Liver (tissue), 9 donors: ENCODE measurements around the gene PPP2R5A. TPM values are rescaled to one million over a fixed set of nuclear protein-coding genes. Genes with fewer than 3 reads are reported as not detected.

ENCODE experiments used
- DNase-seq: peaks from one replicate; pipeline ENCODE4 v3.0.0-alpha.2; 2017; ENCODE audit warnings: low spot score
- H3K27ac ChIP-seq, 2 donors: one replicate each; pipeline ENCODE4 v1.7.0; 2013; ENCODE audit warnings: inconsistent platforms in 2 of 2, low read length in 2 of 2, control low read depth in 1 of 2, low read depth in 1 of 2, mild to moderate bottlenecking in 1 of 2
- H3K27me3 ChIP-seq, 4 donors: one replicate each; pipeline versions ENCODE4 v1.6.1 to v1.7.0; 2013; ENCODE audit warnings: low read length in 3 of 4, inconsistent platforms in 1 of 4, mild to moderate bottlenecking in 1 of 4, moderate library complexity in 1 of 4; ENCODE audit not compliant: control insufficient read depth in 4 of 4, insufficient read depth in 4 of 4
- H3K36me3 ChIP-seq, 4 donors: one replicate each; pipeline versions ENCODE4 v1.6.1 to v1.7.0; 2013; ENCODE audit warnings: low read length in 3 of 4, mild to moderate bottlenecking in 3 of 4, low read depth in 1 of 4, moderate library complexity in 1 of 4; ENCODE audit not compliant: control insufficient read depth in 4 of 4, insufficient read depth in 3 of 4
- H3K4me1 ChIP-seq, 4 donors: one replicate each; pipeline versions ENCODE4 v1.6.1 to v1.7.0; 2013; ENCODE audit warnings: low read length in 3 of 4, mild to moderate bottlenecking in 3 of 4, moderate library complexity in 1 of 4; ENCODE audit not compliant: control insufficient read depth in 4 of 4, insufficient read depth in 4 of 4
- H3K4me3 ChIP-seq, 3 donors: one replicate each; pipeline versions ENCODE4 v1.6.1 to v1.7.0; 2013; ENCODE audit warnings: low read length in 3 of 3, control low read depth in 1 of 3, low read depth in 1 of 3, mild to moderate bottlenecking in 1 of 3
- H3K9ac ChIP-seq, 2 donors: one replicate each; pipeline ENCODE4 v1.7.0; 2013; ENCODE audit warnings: low read length in 2 of 2, mild to moderate bottlenecking in 2 of 2, moderate library complexity in 2 of 2, control low read depth in 1 of 2, low read depth in 1 of 2
- H3K9me3 ChIP-seq, 4 donors: one replicate each; pipeline versions ENCODE4 v1.6.1 to v1.7.0; 2013; ENCODE audit warnings: low read length in 3 of 4; ENCODE audit not compliant: control insufficient read depth in 4 of 4
- EGR1 ChIP-seq, 2 donors: IDR thresholded peaks; 2 replicates each; pipeline ENCODE4 v1.6.1; 2016 to 2018; ENCODE audit warnings: antibody characterized with exemption in 2 of 2, low read depth in 2 of 2
- FOXA1 ChIP-seq: IDR thresholded peaks from 2 replicates; pipeline ENCODE4 v1.6.1; 2016; ENCODE audit warnings: antibody characterized with exemption
- FOXA2 ChIP-seq: IDR thresholded peaks from 2 replicates; pipeline ENCODE4 v1.6.1; 2016; ENCODE audit warnings: antibody characterized with exemption
- HNF4A ChIP-seq, 2 donors: conservative IDR thresholded peaks; 2 replicates each; pipeline ENCODE4 v1.6.1; 2016; ENCODE audit warnings: antibody characterized with exemption in 2 of 2, mild to moderate bottlenecking in 2 of 2
- HNF4G ChIP-seq: IDR thresholded peaks from 2 replicates; pipeline ENCODE4 v1.6.1; 2016; ENCODE audit warnings: antibody characterized with exemption
- JUND ChIP-seq, 2 donors: IDR thresholded peaks; 2 replicates each; pipeline ENCODE4 v1.6.1; 2016; ENCODE audit warnings: antibody characterized with exemption in 2 of 2
- NR2F2 ChIP-seq: IDR thresholded peaks from 2 replicates; pipeline ENCODE4 v1.6.1; 2016; ENCODE audit warnings: antibody characterized with exemption
- RAD21 ChIP-seq, 2 donors: IDR thresholded peaks; 2 replicates each; pipeline ENCODE4 v1.6.1; 2016; ENCODE audit warnings: antibody characterized with exemption in 2 of 2, mild to moderate bottlenecking in 2 of 2
- RXRA ChIP-seq, 2 donors: IDR thresholded peaks; 2 replicates each; pipeline ENCODE4 v1.6.1; 2017 to 2018; ENCODE audit warnings: antibody characterized with exemption in 2 of 2, mild to moderate bottlenecking in 1 of 2
- SP1 ChIP-seq: IDR thresholded peaks from 2 replicates; pipeline ENCODE4 v1.6.1; 2018; ENCODE audit warnings: antibody characterized with exemption, mild to moderate bottlenecking
- TAF1 ChIP-seq: conservative IDR thresholded peaks from 2 replicates; pipeline ENCODE4 v1.6.1; 2016; ENCODE audit warnings: antibody characterized with exemption, mild to moderate bottlenecking
- YY1 ChIP-seq: IDR thresholded peaks from 2 replicates; pipeline ENCODE4 v1.6.1; 2016; ENCODE audit warnings: antibody characterized with exemption, mild to moderate bottlenecking
- WGBS: extraction: QIAGEN DNeasy Blood & Tissue Kit; methylation state at CpG from one replicate; pipeline ENCODE4 v1.1.7; 2013; 5-methylcytosine and 5-hydroxymethylcytosine counted together
- polyA plus RNA-seq, 2 donors: library from polyadenylated mRNA; stranded (reverse) in 1 of 2; unstranded in 1 of 2; fragments of 200-250 nt in 1 of 2; fragments of >200 nt in 1 of 2; fragmentation: Nextera tagmentation in 1 of 2; extraction: Ambion mirVana in 1 of 2; gene quantifications; one replicate each; pipeline versions ENCODE4 v1.2.1 to v1.2.3, GENCODE V29; 2013 to 2015
- total RNA-seq, 2 donors: library from RNA; depleted of rRNA; stranded (reverse); fragments of >200 nt; gene quantifications; one replicate each; pipeline ENCODE4 v1.2.3, GENCODE V29; 2014
- TF ChIP-seq, protein P1 (sequence below): fragments of 150-350 bp; IDR thresholded peaks from 2 replicates; pipeline ENCODE4 v1.5.1; 2017; ENCODE audit warnings: improper control_type of control experiment, low read depth, low read length; ENCODE audit not compliant: missing input control
- TF ChIP-seq, protein P2 (sequence below): IDR thresholded peaks from 2 replicates; pipeline ENCODE4 v1.6.1; 2016; ENCODE audit warnings: antibody characterized with exemption
- TF ChIP-seq, protein P3 (sequence below): IDR thresholded peaks from 2 replicates; pipeline ENCODE4 v1.6.1; 2016; ENCODE audit warnings: antibody characterized with exemption, mild to moderate bottlenecking
- donor health status: healthy.
- donor health status: healthy.
- donor health status: healthy.
- donor health status: healthy.
- donor health status: healthy.

The PPP2R5A gene
- total and polyA plus RNA-seq, 4 donors, result 22.9 to 40.7 (median 28.5) TPM

DNA sequence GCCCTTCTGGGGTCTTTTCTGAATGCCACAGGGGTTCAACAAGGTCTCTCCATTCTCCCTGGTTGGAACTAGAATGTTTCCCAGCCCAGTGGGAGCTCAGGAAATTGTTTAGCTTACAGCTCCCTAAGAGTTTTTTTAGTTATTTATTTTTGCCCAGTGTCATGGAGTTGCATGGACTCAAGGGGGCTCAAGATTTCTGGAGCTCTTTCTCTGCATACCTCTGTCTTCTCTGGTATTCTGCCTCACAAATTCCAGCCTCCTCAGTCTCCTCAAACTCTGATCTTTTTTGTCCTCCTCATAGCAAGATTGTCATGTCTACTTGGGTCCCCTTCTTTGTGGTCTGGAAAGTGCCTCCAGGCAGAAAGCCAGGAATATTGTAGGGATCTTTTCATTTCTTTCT, 15.9 kb upstream of the PPP2R5A start:
- Histone ChIP-seq H3K9me3 (no peaks in the 10 kb centered on the region), H3K9ac (no peak overlapping the region), H3K27ac (no peak overlapping the region), H3K4me3 (no peak overlapping the region), H3K27me3 (no peaks in the 10 kb centered on the region), H3K4me1 (no peaks in the 10 kb centered on the region), H3K36me3 (no peaks in the 10 kb centered on the region)
- TF ChIP-seq YY1, result no peak
- no peak for TF ChIP-seq HNF4A (conservative IDR thresholded peaks at IDR 0.05)
- no peak for TF ChIP-seq RXRA (IDR thresholded peaks at IDR 0.05)
- no peak for TF ChIP-seq JUND (IDR thresholded peaks at IDR 0.05)
- TF ChIP-seq HNF4G, result no peak
- no peak for TF ChIP-seq TAF1
- no peak for TF ChIP-seq RAD21 (IDR thresholded peaks at IDR 0.05)
- TF ChIP-seq SP1, result no peak
- no peak for DNase-seq

DNA sequence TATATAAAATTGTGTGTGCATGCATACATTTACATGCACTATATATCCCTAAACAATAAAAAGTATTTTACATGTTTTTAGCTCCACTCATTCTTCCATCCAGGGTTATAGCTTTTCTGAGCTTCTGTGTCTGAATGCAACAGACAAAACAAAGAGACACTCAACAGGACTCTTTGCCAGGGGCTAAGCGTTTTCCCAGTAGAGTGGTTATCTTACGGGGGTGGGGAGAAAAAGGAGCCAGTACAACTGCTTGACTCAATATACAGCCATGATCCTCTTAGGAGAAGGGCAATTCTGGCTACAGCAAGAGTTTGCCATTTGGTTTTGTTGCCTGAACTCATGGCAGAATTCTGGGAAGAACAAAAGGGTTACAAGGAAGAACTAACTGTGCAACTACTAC, 14.6 kb upstream of the PPP2R5A start:
- H3K9ac ChIP-seq, result no peak overlapping the region

More for the DNA sequence above, 14.6 kb upstream of the PPP2R5A start:
- no peaks in the 10 kb centered on the region for H3K27me3 ChIP-seq
- no peak for TF ChIP-seq HNF4G
- no peak for TF ChIP-seq EGR1 (IDR thresholded peaks at IDR 0.05; ENCODE audit: low read depth in 2 of 2)
- TF ChIP-seq, protein P1, sequence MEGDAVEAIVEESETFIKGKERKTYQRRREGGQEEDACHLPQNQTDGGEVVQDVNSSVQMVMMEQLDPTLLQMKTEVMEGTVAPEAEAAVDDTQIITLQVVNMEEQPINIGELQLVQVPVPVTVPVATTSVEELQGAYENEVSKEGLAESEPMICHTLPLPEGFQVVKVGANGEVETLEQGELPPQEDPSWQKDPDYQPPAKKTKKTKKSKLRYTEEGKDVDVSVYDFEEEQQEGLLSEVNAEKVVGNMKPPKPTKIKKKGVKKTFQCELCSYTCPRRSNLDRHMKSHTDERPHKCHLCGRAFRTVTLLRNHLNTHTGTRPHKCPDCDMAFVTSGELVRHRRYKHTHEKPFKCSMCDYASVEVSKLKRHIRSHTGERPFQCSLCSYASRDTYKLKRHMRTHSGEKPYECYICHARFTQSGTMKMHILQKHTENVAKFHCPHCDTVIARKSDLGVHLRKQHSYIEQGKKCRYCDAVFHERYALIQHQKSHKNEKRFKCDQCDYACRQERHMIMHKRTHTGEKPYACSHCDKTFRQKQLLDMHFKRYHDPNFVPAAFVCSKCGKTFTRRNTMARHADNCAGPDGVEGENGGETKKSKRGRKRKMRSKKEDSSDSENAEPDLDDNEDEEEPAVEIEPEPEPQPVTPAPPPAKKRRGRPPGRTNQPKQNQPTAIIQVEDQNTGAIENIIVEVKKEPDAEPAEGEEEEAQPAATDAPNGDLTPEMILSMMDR, result no peak
- no peak for TF ChIP-seq JUND (IDR thresholded peaks at IDR 0.05)
- TF ChIP-seq HNF4A (conservative IDR thresholded peaks at IDR 0.05), result no peak
- no peak for TF ChIP-seq RAD21 (IDR thresholded peaks at IDR 0.05)
- no peak for TF ChIP-seq FOXA2
- TF ChIP-seq, protein P2, sequence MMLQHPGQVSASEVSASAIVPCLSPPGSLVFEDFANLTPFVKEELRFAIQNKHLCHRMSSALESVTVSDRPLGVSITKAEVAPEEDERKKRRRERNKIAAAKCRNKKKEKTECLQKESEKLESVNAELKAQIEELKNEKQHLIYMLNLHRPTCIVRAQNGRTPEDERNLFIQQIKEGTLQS, result no peak
- no peak for TF ChIP-seq SP1
- TF ChIP-seq TAF1, result no peak
- no peak for TF ChIP-seq FOXA1
- TF ChIP-seq, protein P3, sequence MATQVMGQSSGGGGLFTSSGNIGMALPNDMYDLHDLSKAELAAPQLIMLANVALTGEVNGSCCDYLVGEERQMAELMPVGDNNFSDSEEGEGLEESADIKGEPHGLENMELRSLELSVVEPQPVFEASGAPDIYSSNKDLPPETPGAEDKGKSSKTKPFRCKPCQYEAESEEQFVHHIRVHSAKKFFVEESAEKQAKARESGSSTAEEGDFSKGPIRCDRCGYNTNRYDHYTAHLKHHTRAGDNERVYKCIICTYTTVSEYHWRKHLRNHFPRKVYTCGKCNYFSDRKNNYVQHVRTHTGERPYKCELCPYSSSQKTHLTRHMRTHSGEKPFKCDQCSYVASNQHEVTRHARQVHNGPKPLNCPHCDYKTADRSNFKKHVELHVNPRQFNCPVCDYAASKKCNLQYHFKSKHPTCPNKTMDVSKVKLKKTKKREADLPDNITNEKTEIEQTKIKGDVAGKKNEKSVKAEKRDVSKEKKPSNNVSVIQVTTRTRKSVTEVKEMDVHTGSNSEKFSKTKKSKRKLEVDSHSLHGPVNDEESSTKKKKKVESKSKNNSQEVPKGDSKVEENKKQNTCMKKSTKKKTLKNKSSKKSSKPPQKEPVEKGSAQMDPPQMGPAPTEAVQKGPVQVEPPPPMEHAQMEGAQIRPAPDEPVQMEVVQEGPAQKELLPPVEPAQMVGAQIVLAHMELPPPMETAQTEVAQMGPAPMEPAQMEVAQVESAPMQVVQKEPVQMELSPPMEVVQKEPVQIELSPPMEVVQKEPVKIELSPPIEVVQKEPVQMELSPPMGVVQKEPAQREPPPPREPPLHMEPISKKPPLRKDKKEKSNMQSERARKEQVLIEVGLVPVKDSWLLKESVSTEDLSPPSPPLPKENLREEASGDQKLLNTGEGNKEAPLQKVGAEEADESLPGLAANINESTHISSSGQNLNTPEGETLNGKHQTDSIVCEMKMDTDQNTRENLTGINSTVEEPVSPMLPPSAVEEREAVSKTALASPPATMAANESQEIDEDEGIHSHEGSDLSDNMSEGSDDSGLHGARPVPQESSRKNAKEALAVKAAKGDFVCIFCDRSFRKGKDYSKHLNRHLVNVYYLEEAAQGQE, result no peak
- no peak for TF ChIP-seq YY1
- TF ChIP-seq NR2F2, result no peak
- H3K27ac ChIP-seq, result no peak overlapping the region
- no peaks in the 10 kb centered on the region for H3K9me3 ChIP-seq
- DNase-seq, result no peak
- H3K4me3 ChIP-seq, result no peak overlapping the region
- H3K36me3 ChIP-seq, result no peaks in the 10 kb centered on the region
- 90% methylated on average over 2 of the region's 2 CpGs for WGBS
- H3K4me1 ChIP-seq, result no peaks in the 10 kb centered on the region
